Measurements from ENCODE around the gene SPRR4. TPM values are rescaled to one million over a fixed set of nuclear protein-coding genes. Genes with fewer than 3 reads are reported as not detected.

The SPRR4 gene
- polyA plus RNA-seq, 1 donor from 2014 or later, result not detected

DNA sequence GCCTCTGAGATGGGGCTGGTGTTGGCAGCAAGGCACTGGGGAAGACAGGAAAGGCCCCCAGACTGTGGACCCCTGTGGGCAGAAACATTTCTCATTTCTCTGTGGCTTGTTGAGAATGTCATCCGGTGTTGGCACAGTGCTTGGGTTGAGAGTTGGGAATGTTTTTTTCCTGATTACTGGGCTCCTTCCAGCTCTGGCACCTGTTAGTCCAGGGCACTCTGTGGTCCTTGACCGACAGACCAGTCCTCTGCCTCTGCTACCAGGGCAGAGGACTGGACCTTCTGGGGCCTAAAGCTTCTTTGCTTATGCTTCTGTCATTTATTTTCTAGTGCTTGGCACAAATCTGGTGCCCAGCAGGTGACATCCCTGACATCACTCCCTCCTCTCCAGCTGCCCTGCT lies 28.3 kb upstream of the SPRR4 start:
- H2AFZ ChIP-seq (ENCODE audit: low read depth, low read length), result no peak overlapping the region
- no peak overlapping the region for H3K27ac ChIP-seq (ENCODE audit: low read length)
- TF ChIP-seq, protein P1, sequence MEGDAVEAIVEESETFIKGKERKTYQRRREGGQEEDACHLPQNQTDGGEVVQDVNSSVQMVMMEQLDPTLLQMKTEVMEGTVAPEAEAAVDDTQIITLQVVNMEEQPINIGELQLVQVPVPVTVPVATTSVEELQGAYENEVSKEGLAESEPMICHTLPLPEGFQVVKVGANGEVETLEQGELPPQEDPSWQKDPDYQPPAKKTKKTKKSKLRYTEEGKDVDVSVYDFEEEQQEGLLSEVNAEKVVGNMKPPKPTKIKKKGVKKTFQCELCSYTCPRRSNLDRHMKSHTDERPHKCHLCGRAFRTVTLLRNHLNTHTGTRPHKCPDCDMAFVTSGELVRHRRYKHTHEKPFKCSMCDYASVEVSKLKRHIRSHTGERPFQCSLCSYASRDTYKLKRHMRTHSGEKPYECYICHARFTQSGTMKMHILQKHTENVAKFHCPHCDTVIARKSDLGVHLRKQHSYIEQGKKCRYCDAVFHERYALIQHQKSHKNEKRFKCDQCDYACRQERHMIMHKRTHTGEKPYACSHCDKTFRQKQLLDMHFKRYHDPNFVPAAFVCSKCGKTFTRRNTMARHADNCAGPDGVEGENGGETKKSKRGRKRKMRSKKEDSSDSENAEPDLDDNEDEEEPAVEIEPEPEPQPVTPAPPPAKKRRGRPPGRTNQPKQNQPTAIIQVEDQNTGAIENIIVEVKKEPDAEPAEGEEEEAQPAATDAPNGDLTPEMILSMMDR (IDR thresholded peaks at IDR 0.05; ENCODE audit: poor library complexity, severe bottlenecking), result no peak
- TF ChIP-seq RAD21 (conservative IDR thresholded peaks at IDR 0.05), result no peak
- TF ChIP-seq SMC3 (conservative IDR thresholded peaks at IDR 0.05; ENCODE audit: poor library complexity), result no peak
- TF ChIP-seq MXI1 (conservative IDR thresholded peaks at IDR 0.05; ENCODE audit: poor library complexity, severe bottlenecking), result no peak
- no peak for TF ChIP-seq POLR2AphosphoS5 (IDR thresholded peaks at IDR 0.05)
- no peak for TF ChIP-seq EP300 (conservative IDR thresholded peaks at IDR 0.05; ENCODE audit: poor library complexity, severe bottlenecking)
- TF ChIP-seq, protein P2, sequence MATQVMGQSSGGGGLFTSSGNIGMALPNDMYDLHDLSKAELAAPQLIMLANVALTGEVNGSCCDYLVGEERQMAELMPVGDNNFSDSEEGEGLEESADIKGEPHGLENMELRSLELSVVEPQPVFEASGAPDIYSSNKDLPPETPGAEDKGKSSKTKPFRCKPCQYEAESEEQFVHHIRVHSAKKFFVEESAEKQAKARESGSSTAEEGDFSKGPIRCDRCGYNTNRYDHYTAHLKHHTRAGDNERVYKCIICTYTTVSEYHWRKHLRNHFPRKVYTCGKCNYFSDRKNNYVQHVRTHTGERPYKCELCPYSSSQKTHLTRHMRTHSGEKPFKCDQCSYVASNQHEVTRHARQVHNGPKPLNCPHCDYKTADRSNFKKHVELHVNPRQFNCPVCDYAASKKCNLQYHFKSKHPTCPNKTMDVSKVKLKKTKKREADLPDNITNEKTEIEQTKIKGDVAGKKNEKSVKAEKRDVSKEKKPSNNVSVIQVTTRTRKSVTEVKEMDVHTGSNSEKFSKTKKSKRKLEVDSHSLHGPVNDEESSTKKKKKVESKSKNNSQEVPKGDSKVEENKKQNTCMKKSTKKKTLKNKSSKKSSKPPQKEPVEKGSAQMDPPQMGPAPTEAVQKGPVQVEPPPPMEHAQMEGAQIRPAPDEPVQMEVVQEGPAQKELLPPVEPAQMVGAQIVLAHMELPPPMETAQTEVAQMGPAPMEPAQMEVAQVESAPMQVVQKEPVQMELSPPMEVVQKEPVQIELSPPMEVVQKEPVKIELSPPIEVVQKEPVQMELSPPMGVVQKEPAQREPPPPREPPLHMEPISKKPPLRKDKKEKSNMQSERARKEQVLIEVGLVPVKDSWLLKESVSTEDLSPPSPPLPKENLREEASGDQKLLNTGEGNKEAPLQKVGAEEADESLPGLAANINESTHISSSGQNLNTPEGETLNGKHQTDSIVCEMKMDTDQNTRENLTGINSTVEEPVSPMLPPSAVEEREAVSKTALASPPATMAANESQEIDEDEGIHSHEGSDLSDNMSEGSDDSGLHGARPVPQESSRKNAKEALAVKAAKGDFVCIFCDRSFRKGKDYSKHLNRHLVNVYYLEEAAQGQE (IDR thresholded peaks at IDR 0.05; ENCODE audit: borderline replicate concordance), result no peak
- no peak for TF ChIP-seq EZH2 (IDR thresholded peaks at IDR 0.05; ENCODE audit: borderline replicate concordance, insufficient read depth, low read length, poor library complexity, severe bottlenecking)
- TF ChIP-seq TAF1 (IDR thresholded peaks at IDR 0.05; ENCODE audit: low read depth), result no peak
- no peaks in the 10 kb centered on the region for H3K36me3 ChIP-seq (ENCODE audit: insufficient read depth, low read length)
- no peak overlapping the region for H3K4me3 ChIP-seq (ENCODE audit: low read length)
- H3K9ac ChIP-seq (ENCODE audit: low read length), result no peak overlapping the region
- no peaks in the 10 kb centered on the region for H3K79me2 ChIP-seq (replicated peaks; ENCODE audit: insufficient read depth, low read length)
- no peak overlapping the region for H3K4me2 ChIP-seq (ENCODE audit: low read length)
- H3K9me3 ChIP-seq (ENCODE audit: low read length), result no peaks in the 10 kb centered on the region
- no peaks in the 10 kb centered on the region for H4K20me1 ChIP-seq (ENCODE audit: insufficient read depth)
- no peaks in the 10 kb centered on the region for H3F3A ChIP-seq (ENCODE audit: insufficient read depth, low read length, poor library complexity, severe bottlenecking)
- no peaks in the 10 kb centered on the region for H3K9me2 ChIP-seq (ENCODE audit: insufficient read depth, low read length)
- no peaks in the 10 kb centered on the region for H3K27me3 ChIP-seq (ENCODE audit: insufficient read depth, low read depth, low read length)

DNA sequence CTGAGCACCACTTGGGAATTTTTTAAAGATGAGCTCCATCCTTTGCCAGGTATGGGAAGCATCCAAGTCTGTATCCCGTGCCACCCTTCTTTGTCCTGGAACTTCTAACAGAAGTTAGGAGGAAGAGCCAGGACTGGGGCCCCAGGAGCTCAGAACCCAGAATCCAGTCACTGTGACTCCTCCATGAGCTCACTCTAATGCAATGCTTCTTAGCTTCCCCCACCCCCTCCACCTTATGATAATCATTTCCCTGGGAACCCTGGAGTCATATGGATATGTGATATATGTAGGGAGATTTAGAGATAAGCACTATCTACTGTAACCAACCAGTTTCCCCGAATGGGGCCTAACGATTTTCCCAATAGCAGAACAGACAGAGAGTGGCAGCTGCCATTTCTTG lies 24.2 kb upstream of the SPRR4 start:
- Histone ChIP-seq H3K79me2 (replicated peaks; ENCODE audit: insufficient read depth, low read length) (no peaks in the 10 kb centered on the region), H3K4me3 (ENCODE audit: low read length) (no peak overlapping the region), H3K9ac (ENCODE audit: low read length) (no peak overlapping the region), H3K27me3 (ENCODE audit: insufficient read depth, low read depth, low read length) (no peaks in the 10 kb centered on the region), H3K27ac (ENCODE audit: low read length) (no peak overlapping the region), H3K9me2 (ENCODE audit: insufficient read depth, low read length) (no peaks in the 10 kb centered on the region), H2AFZ (ENCODE audit: low read depth, low read length) (no peak overlapping the region), H4K20me1 (ENCODE audit: insufficient read depth) (no peaks in the 10 kb centered on the region), H3F3A (ENCODE audit: insufficient read depth, low read length, poor library complexity, severe bottlenecking) (no peaks in the 10 kb centered on the region), H3K4me2 (ENCODE audit: low read length) (no peak overlapping the region), H3K9me3 (ENCODE audit: low read length) (no peaks in the 10 kb centered on the region), H3K36me3 (ENCODE audit: insufficient read depth, low read length) (no peaks in the 10 kb centered on the region)
- TF ChIP-seq EP300 (conservative IDR thresholded peaks at IDR 0.05; ENCODE audit: poor library complexity, severe bottlenecking), result no peak
- no peak for TF ChIP-seq POLR2AphosphoS5 (IDR thresholded peaks at IDR 0.05)
- TF ChIP-seq, protein P2 (IDR thresholded peaks at IDR 0.05; ENCODE audit: borderline replicate concordance), result no peak
- no peak for TF ChIP-seq RAD21 (conservative IDR thresholded peaks at IDR 0.05)
- TF ChIP-seq, protein P1 (IDR thresholded peaks at IDR 0.05; ENCODE audit: poor library complexity, severe bottlenecking), result no peak
- no peak for TF ChIP-seq SMC3 (conservative IDR thresholded peaks at IDR 0.05; ENCODE audit: poor library complexity)
- TF ChIP-seq MXI1 (conservative IDR thresholded peaks at IDR 0.05; ENCODE audit: poor library complexity, severe bottlenecking), result no peak
- no peak for TF ChIP-seq TAF1 (IDR thresholded peaks at IDR 0.05; ENCODE audit: low read depth)
- no peak for TF ChIP-seq EZH2 (IDR thresholded peaks at IDR 0.05; ENCODE audit: borderline replicate concordance, insufficient read depth, low read length, poor library complexity, severe bottlenecking)
